Fibroblast of lung (primary cell): ENCODE results near the gene FAM53B. TPM values are rescaled to one million over a fixed set of nuclear protein-coding genes. Genes with fewer than 3 reads are reported as not detected.

Experiments used
- DNase-seq, 2 donors: peaks; one replicate each; pipeline versions ENCODE4 v3.0.0 to v3.0.0-alpha.2; 2010; ENCODE audit warnings: low read depth in 2 of 2
- H2AFZ ChIP-seq: 2 replicates; pipeline ENCODE4 v1.5.1; 2012; ENCODE audit warnings: low read length, control low read depth, inconsistent platforms
- H3K27ac ChIP-seq: 2 replicates; pipeline ENCODE4 v1.5.1; 2011; ENCODE audit warnings: low read length, control low read depth; ENCODE audit not compliant: insufficient read depth
- H3K27me3 ChIP-seq: 2 replicates; pipeline ENCODE4 v1.5.1; 2011; ENCODE audit warnings: mild to moderate bottlenecking, low read length; ENCODE audit not compliant: control insufficient read depth, insufficient read depth
- H3K36me3 ChIP-seq: 2 replicates; pipeline ENCODE4 v1.5.1; 2011; ENCODE audit warnings: low read length; ENCODE audit not compliant: control insufficient read depth, insufficient read depth
- H3K4me1 ChIP-seq: 2 replicates; pipeline ENCODE4 v1.5.1; 2011; ENCODE audit warnings: low read length; ENCODE audit not compliant: control insufficient read depth, insufficient read depth; ENCODE audit errors: extremely low read depth
- H3K4me2 ChIP-seq: 2 replicates; pipeline ENCODE4 v1.5.1; 2011; ENCODE audit warnings: low read length, control low read depth; ENCODE audit not compliant: insufficient read depth; ENCODE audit errors: extremely low read depth
- H3K4me3 ChIP-seq, 4 experiments: fragments of 200-600 bp in 1 of 4; sonication (generic) in 1 of 4; replicated peaks in 1 of 4; 2 replicates each; pipeline ENCODE4 v1.5.1; 2011 to 2016; ENCODE audit warnings: low read length in 4 of 4, low read depth in 3 of 4, mild to moderate bottlenecking in 3 of 4, control low read depth in 2 of 4, inconsistent platforms in 1 of 4, mixed read lengths in 1 of 4; ENCODE audit not compliant: insufficient read depth in 1 of 4; ENCODE audit errors: control extremely low read depth in 1 of 4
- H3K79me2 ChIP-seq: 2 replicates; pipeline ENCODE4 v1.5.1; 2012; ENCODE audit warnings: mild to moderate bottlenecking, low read length, inconsistent platforms; ENCODE audit not compliant: control insufficient read depth, insufficient read depth
- H3K9ac ChIP-seq: 2 replicates; pipeline ENCODE4 v1.5.1; 2011; ENCODE audit warnings: mild to moderate bottlenecking, low read length, control low read depth; ENCODE audit not compliant: insufficient read depth
- H3K9me3 ChIP-seq: 2 replicates; pipeline ENCODE4 v1.5.1; 2012; ENCODE audit warnings: low read depth, low read length; ENCODE audit not compliant: control insufficient read depth, insufficient read depth
- H4K20me1 ChIP-seq: 2 replicates; pipeline ENCODE4 v1.5.1; 2011; ENCODE audit warnings: low read length; ENCODE audit not compliant: control insufficient read depth, insufficient read depth; ENCODE audit errors: extremely low read depth
- CTCF ChIP-seq, 2 donors: IDR thresholded peaks in 1 of 2; conservative IDR thresholded peaks in 1 of 2; 1 replicate in 1 of 2; 2 replicates in 1 of 2; pipeline ENCODE4 v1.5.1; 2011 to 2012; ENCODE audit warnings: low read length in 2 of 2, control low read depth in 1 of 2, inconsistent platforms in 1 of 2, low read depth in 1 of 2, mild to moderate bottlenecking in 1 of 2
- EZH2 ChIP-seq: IDR thresholded peaks from 2 replicates; pipeline ENCODE4 v1.5.1; 2012; ENCODE audit warnings: low read length, control low read depth, mild to moderate bottlenecking; ENCODE audit errors: missing control alignments
- polyA plus RNA-seq, 2 donors: library from polyadenylated mRNA; depleted of rRNA in 1 of 2; stranded (reverse) in 1 of 2; unstranded in 1 of 2; fragments of >200 nt; gene quantifications; 2 replicates each; pipeline ENCODE4 v1.2.1, GENCODE V29; 2011 to 2012; ENCODE audit warnings: missing spikeins in 1 of 2
- total RNA-seq: library from RNA; depleted of rRNA; stranded (reverse); fragments of >200 nt; gene quantifications from 2 replicates; pipeline ENCODE4 v1.2.1, GENCODE V29; 2014

FAM53B gene
- total and polyA plus RNA-seq, 2 donors (not counting 1 experiment from before 2014, with no cell fraction given) = 2.2 to 11.7 TPM

GRCh38 chr10:124693396-124693795 is 50.8 kb downstream of the FAM53B start:
- TF ChIP-seq EZH2 = no peak
- no peak for TF ChIP-seq CTCF (conservative IDR thresholded peaks at IDR 0.05 in 1 of 2, IDR thresholded peaks at IDR 0.05 in 1 of 2; ENCODE audit: low read depth in 1 of 2, low read length in 2 of 2)
- Histone ChIP-seq H3K9ac (no peak overlapping the region), H2AFZ (no peak overlapping the region), H4K20me1 (no peaks in the 10 kb centered on the region), H3K27me3 (no peaks in the 10 kb centered on the region), H3K4me1 (no peaks in the 10 kb centered on the region), H3K79me2 (no peaks in the 10 kb centered on the region), H3K4me3 (no peak overlapping the region), H3K4me2 (no peak overlapping the region), H3K27ac (no peak overlapping the region), H3K9me3 (no peaks in the 10 kb centered on the region), H3K36me3 (no peaks in the 10 kb centered on the region)
- DNase-seq = no peak

GRCh38 chr10:124692100-124692446 is 52.1 kb downstream of the FAM53B start:
- no peaks in the 10 kb centered on the region for H3K4me1 ChIP-seq
- TF ChIP-seq CTCF (conservative IDR thresholded peaks at IDR 0.05 in 1 of 2, IDR thresholded peaks at IDR 0.05 in 1 of 2; ENCODE audit: low read depth in 1 of 2, low read length in 2 of 2) (no peak), EZH2 (no peak)
- no peaks in the 10 kb centered on the region for H3K27me3 ChIP-seq
- H3K4me2 ChIP-seq = no peak overlapping the region
- H3K79me2 ChIP-seq = no peaks in the 10 kb centered on the region
- no peaks in the 10 kb centered on the region for H4K20me1 ChIP-seq
- no peak for DNase-seq
- no peak overlapping the region for H3K27ac ChIP-seq
- no peak overlapping the region for H2AFZ ChIP-seq
- H3K9ac ChIP-seq = no peak overlapping the region
- H3K9me3 ChIP-seq = no peaks in the 10 kb centered on the region
- no peak overlapping the region for H3K4me3 ChIP-seq
- H3K36me3 ChIP-seq = no peaks in the 10 kb centered on the region

- Histone ChIP-seq H3K27me3 (no peaks in the 10 kb centered on the region), H3K4me3 (no peak overlapping the region), H2AFZ (no peak overlapping the region), H3K36me3 (no peaks in the 10 kb centered on the region), H3K4me2 (no peak overlapping the region), H3K27ac (no peak overlapping the region), H3K79me2 (no peaks in the 10 kb centered on the region), H3K9ac (no peak overlapping the region), H3K4me1 (no peaks in the 10 kb centered on the region), H3K9me3 (no peaks in the 10 kb centered on the region), H4K20me1 (no peaks in the 10 kb centered on the region)
- TF ChIP-seq CTCF (conservative IDR thresholded peaks at IDR 0.05 in 1 of 2, IDR thresholded peaks at IDR 0.05 in 1 of 2; ENCODE audit: low read depth in 1 of 2, low read length in 2 of 2) (no peak), EZH2 (no peak)
- DNase-seq = no peak
Observed at GRCh38 chr10:124691421-124692099, 52.6 kb downstream of the FAM53B start.
